H1 (cell line): Measurements from ENCODE around the gene ARHGAP5. TPM values are rescaled to one million over a fixed set of nuclear protein-coding genes. Genes with fewer than 3 reads are reported as not detected.

ENCODE experiments used
- CTCF ChIA-PET: fragments of 300-600 bp; sonication (Branson Sonifier 250); formaldehyde crosslinking; loops from one replicate; lab custom pipeline; 2021; ENCODE audit not compliant: partially characterized antibody; lab: Charles Lee
- POLR2A ChIA-PET: fragments of 300-600 bp; sonication (Branson Sonifier 250); formaldehyde crosslinking; loops from one replicate; lab custom pipeline; 2021; ENCODE audit warnings: inconsistent platforms; ENCODE audit not compliant: partially characterized antibody; lab: Charles Lee
- DNase-seq, 2 experiments: peaks; one replicate each; pipeline versions ENCODE4 v3.0.0 to v3.0.0-alpha.2; 2010 to 2022; ENCODE audit warnings: low spot score in 2 of 2, low read depth in 1 of 2, mixed read lengths in 1 of 2
- FAIRE-seq: peaks from 2 replicates; lab custom pipeline; 2011; peaks lifted over from hg19 to GRCh38; lab: Jason Lieb, UNC
- H2AFZ ChIP-seq: 2 replicates; pipeline ENCODE4 v1.8.1; 2012; ENCODE audit warnings: low read length, inconsistent platforms
- H2AK5ac ChIP-seq: 2 replicates; pipeline ENCODE4 v1.6.1; 2013; ENCODE audit warnings: low read depth, low read length
- H2BK120ac ChIP-seq: replicated peaks from 2 replicates; pipeline ENCODE3; 2013; ENCODE audit warnings: low read depth, low read length, inconsistent platforms
- H2BK12ac ChIP-seq: 2 replicates; pipeline ENCODE4 v1.6.1; 2013; ENCODE audit warnings: low read depth, low read length
- H2BK15ac ChIP-seq: 2 replicates; pipeline ENCODE4 v1.6.1; 2013; ENCODE audit warnings: low read length
- H2BK20ac ChIP-seq: 2 replicates; pipeline ENCODE4 v1.6.1; 2013; ENCODE audit warnings: low read length
- H2BK5ac ChIP-seq: 2 replicates; pipeline ENCODE4 v1.6.1; 2013; ENCODE audit warnings: low read depth, low read length
- H3K14ac ChIP-seq: 2 replicates; pipeline ENCODE4 v1.6.1; 2013; ENCODE audit warnings: inconsistent platforms; ENCODE audit not compliant: insufficient read length
- H3K18ac ChIP-seq: 2 replicates; pipeline ENCODE4 v1.6.1; 2013; ENCODE audit warnings: low read length; ENCODE audit errors: extremely low read depth
- H3K23ac ChIP-seq: 2 replicates; pipeline ENCODE4 v1.6.1; 2013; ENCODE audit warnings: inconsistent platforms; ENCODE audit not compliant: insufficient read length
- H3K23me2 ChIP-seq: 2 replicates; pipeline ENCODE4 v1.6.1; 2013; ENCODE audit warnings: low read depth, low read length
- H3K27ac ChIP-seq: 2 replicates; pipeline ENCODE4 v1.6.1; 2011; ENCODE audit warnings: low read depth, low read length, inconsistent platforms
- H3K27me3 ChIP-seq, 4 experiments: replicated peaks in 1 of 4; 1 replicate in 1 of 4; 2 replicates in 3 of 4; pipeline versions ENCODE4 v1.6.1 to v1.8.1; 2011 to 2013; ENCODE audit warnings: low read length in 3 of 4, mild to moderate bottlenecking in 3 of 4, inconsistent platforms in 2 of 4, mixed read lengths in 2 of 4, moderate library complexity in 1 of 4; ENCODE audit not compliant: control insufficient read depth in 3 of 4, insufficient read depth in 3 of 4; ENCODE audit errors: extremely low read depth in 1 of 4
- H3K36me3 ChIP-seq, 4 experiments: 2 replicates each; pipeline versions ENCODE4 v1.6.1 to v1.8.1; 2011 to 2013; ENCODE audit warnings: mild to moderate bottlenecking in 4 of 4, low read length in 3 of 4, moderate library complexity in 2 of 4, control low read depth in 1 of 4, inconsistent platforms in 1 of 4; ENCODE audit not compliant: insufficient read depth in 4 of 4, control insufficient read depth in 2 of 4
- H3K4ac ChIP-seq: replicated peaks from 2 replicates; pipeline ENCODE3; 2013; ENCODE audit warnings: low read length, low read depth, mixed read lengths, inconsistent platforms; ENCODE audit not compliant: insufficient read length
- H3K4me1 ChIP-seq, 4 experiments: replicated peaks in 1 of 4; 1 replicate in 1 of 4; 2 replicates in 3 of 4; pipeline versions ENCODE4 v1.6.1 to v1.8.1; 2011 to 2013; ENCODE audit warnings: low read length in 3 of 4, inconsistent platforms in 2 of 4, mixed read lengths in 1 of 4; ENCODE audit not compliant: insufficient read depth in 4 of 4, control insufficient read depth in 3 of 4
- H3K4me2 ChIP-seq, 2 experiments: 2 replicates each; pipeline versions ENCODE4 v1.6.1 to v1.8.1; 2011 to 2013; ENCODE audit warnings: low read depth in 2 of 2, low read length in 2 of 2, control low read depth in 1 of 2, inconsistent platforms in 1 of 2, mild to moderate bottlenecking in 1 of 2; ENCODE audit not compliant: insufficient read depth in 1 of 2
- H3K4me3 ChIP-seq, 4 experiments: fragments of 200-600, 300-600 bp in 1 of 4; sonication (generic), shearing (Covaris generic), sonication (Bioruptor Twin) in 1 of 4; 2 replicates each; pipeline versions ENCODE4 v1.5.1 to v1.8.1; 2011 to 2016; ENCODE audit warnings: low read length in 4 of 4, low read depth in 3 of 4, control low read depth in 2 of 4, inconsistent platforms in 2 of 4, mild to moderate bottlenecking in 2 of 4, mixed read lengths in 1 of 4, moderate library complexity in 1 of 4; ENCODE audit not compliant: insufficient read depth in 2 of 4; ENCODE audit errors: extremely low read depth in 1 of 4
- H3K56ac ChIP-seq: replicated peaks from 2 replicates; pipeline ENCODE3; 2013; ENCODE audit warnings: low read depth, mild to moderate bottlenecking, mixed read lengths, low read length, inconsistent platforms; ENCODE audit not compliant: insufficient read length
- H3K79me1 ChIP-seq: 2 replicates; pipeline ENCODE4 v1.6.1; 2013; ENCODE audit warnings: low read depth, low read length, control low read depth
- H3K79me2 ChIP-seq, 2 experiments: 2 replicates each; pipeline versions ENCODE4 v1.6.1 to v1.8.1; 2012 to 2013; ENCODE audit warnings: low read length in 2 of 2, mild to moderate bottlenecking in 2 of 2, inconsistent platforms in 1 of 2; ENCODE audit not compliant: insufficient read depth in 2 of 2, control insufficient read depth in 1 of 2
- H3K9ac ChIP-seq, 4 experiments: replicated peaks in 1 of 4; 1 replicate in 1 of 4; 2 replicates in 3 of 4; pipeline versions ENCODE4 v1.6.1 to v1.8.1; 2011 to 2013; ENCODE audit warnings: low read depth in 3 of 4, low read length in 3 of 4, control low read depth in 2 of 4, mild to moderate bottlenecking in 2 of 4, moderate library complexity in 2 of 4, inconsistent platforms in 1 of 4; ENCODE audit errors: extremely low read depth in 1 of 4
- H3K9me3 ChIP-seq, 2 experiments: 2 replicates each; pipeline versions ENCODE4 v1.6.1 to v1.8.1; 2012 to 2013; ENCODE audit warnings: mild to moderate bottlenecking in 2 of 2, moderate library complexity in 2 of 2, control low read depth in 1 of 2, inconsistent platforms in 1 of 2, low read depth in 1 of 2, low read length in 1 of 2, mixed read lengths in 1 of 2; ENCODE audit not compliant: insufficient read depth in 2 of 2
- H4K20me1 ChIP-seq, 2 experiments: replicated peaks in 1 of 2; 2 replicates each; pipeline versions ENCODE3 to v1.8.1; 2011 to 2013; ENCODE audit warnings: inconsistent platforms in 2 of 2, low read length in 2 of 2, mild to moderate bottlenecking in 1 of 2; ENCODE audit not compliant: insufficient read depth in 2 of 2, control insufficient read depth in 1 of 2
- H4K5ac ChIP-seq: 2 replicates; pipeline ENCODE4 v1.6.1; 2013; ENCODE audit warnings: low read length, low read depth, mixed read lengths, inconsistent platforms; ENCODE audit not compliant: insufficient read length
- H4K8ac ChIP-seq: 2 replicates; pipeline ENCODE4 v1.8.0; 2013; ENCODE audit warnings: mild to moderate bottlenecking, moderate library complexity, low read length, inconsistent platforms; ENCODE audit not compliant: insufficient read depth; ENCODE audit errors: extremely low read depth
- H4K91ac ChIP-seq: replicated peaks from 2 replicates; pipeline ENCODE3; 2013; ENCODE audit warnings: low read length, mixed read lengths, inconsistent platforms; ENCODE audit not compliant: insufficient read length
- WGBS, 2 experiments: shearing (Covaris generic) in 1 of 2; methylation state at CpG; one replicate each; pipeline versions ENCODE4 v1.1.6 to v1.1.7; 2013 to 2015; ENCODE audit warnings: low lambda C conversion rate in 2 of 2, mixed read lengths in 2 of 2, inconsistent platforms in 1 of 2, low coverage in 1 of 2, missing lambda C conversion rate in 1 of 2; ENCODE audit not compliant: insufficient replicate concordance in 2 of 2, insufficient coverage in 1 of 2, insufficient read length in 1 of 2; ENCODE audit errors: extremely low coverage in 1 of 2, missing lambda C conversion rate in 1 of 2; 5-methylcytosine and 5-hydroxymethylcytosine counted together
- polyA plus RNA-seq, 7 experiments: library from polyadenylated mRNA; depleted of rRNA in 3 of 7; stranded (reverse) in 5 of 7; unstranded in 2 of 7; fragments of >200 nt in 5 of 7; fragments of 200-250 nt in 2 of 7; gene quantifications; 1 replicate in 5 of 7; 2 replicates in 1 of 7; 4 replicates in 1 of 7; pipeline versions ENCODE4 v1.2.1 to v1.2.3, GENCODE V29; 2011 to 2013; ENCODE audit warnings: missing spikeins in 2 of 7, mixed read lengths in 2 of 7
- total RNA-seq: library from RNA; stranded (reverse); fragmentation: NEBNext Ultra II Directional; extraction: Animal tissue kit (Norgen Biotek cat#: 25700); gene quantifications from 2 replicates; pipeline ENCODE4 v1.2.1, GENCODE V29; 2021

Gene ARHGAP5
- total and polyA plus RNA-seq, 2 of the 8 experiments (the other 6 are each of a cell fraction or from before 2014, with no cell fraction given) = 7.8 to 77.3 TPM

DNA sequence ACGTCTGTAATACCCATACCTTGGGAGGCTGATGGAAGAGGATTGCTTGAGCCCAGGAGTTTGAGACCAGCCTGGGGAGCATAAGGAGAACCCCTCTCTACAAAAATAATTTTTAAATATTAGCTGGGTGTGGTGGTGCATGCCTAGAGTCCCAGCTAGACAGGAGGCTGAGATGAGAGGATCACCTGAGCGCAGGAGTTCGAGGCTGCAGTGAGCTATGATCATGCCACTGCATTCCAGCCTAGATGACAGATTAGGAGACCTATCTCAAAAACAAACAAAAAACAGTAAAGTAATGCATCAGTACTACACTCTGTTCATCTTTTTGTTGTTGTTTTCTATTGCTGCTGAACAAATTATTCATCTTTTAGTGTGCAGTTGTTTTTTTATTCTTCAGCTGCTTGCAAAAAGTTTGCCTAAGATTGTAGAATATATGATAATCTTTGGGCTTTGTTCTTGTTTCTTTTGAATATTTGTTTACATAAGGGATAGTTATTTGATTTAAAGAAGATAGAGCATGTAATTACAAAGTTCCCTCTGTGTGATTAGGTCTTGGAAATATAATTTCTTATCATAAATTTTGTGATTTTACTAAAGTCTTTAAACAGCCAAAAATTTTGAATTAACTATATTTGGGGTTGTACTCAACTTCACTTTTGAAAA lies 8.2 kb downstream of the ARHGAP5 start:
- Histone ChIP-seq H2AK5ac (no peak overlapping the region), H3K4me2 (no peak overlapping the region), H4K20me1 (peaks cover 3 to 12% of the 10 kb centered on the region in 2 experiments), H4K8ac (no peak overlapping the region), H3K27me3 (no peaks in the 10 kb centered on the region), H3K79me2 (peaks cover 0 to 99% of the 10 kb centered on the region in 2 experiments; a peak in 3 of 4 replicates), H2BK20ac (no peak overlapping the region), H2BK5ac (no peak overlapping the region), H3K9me3 (no peaks in the 10 kb centered on the region), H4K5ac (no peak overlapping the region), H3K14ac (no peak overlapping the region), H2AFZ (no peak overlapping the region), H2BK15ac (no peak overlapping the region), H3K4ac (no peak overlapping the region), H3K56ac (no peak overlapping the region), H3K4me3 (no peak overlapping the region), H3K9ac (no peak overlapping the region; a peak in 1 of 7 replicates), H4K91ac (no peak overlapping the region), H2BK12ac (no peak overlapping the region), H3K27ac (no peak overlapping the region), H3K4me1 (peaks cover 0 to 4% (median 0%) of the 10 kb centered on the region in 4 experiments; a peak in 1 of 7 replicates), H2BK120ac (no peak overlapping the region), H3K18ac (no peak overlapping the region), H3K79me1 (no peaks in the 10 kb centered on the region; the same call in 1 of the 2 replicates), H3K36me3 (no peaks in the 10 kb centered on the region), H3K23me2 (no peaks in the 10 kb centered on the region; the same call in 1 of the 2 replicates), H3K23ac (no peak overlapping the region)
- FAIRE-seq = no peak
- CTCF ChIA-PET = interaction anchor here (1.0 kb wide), 1 partner anchor 12 kb away, joined by 3 read pairs; no protein-coding TSS in a partner anchor
- POLR2A ChIA-PET = interaction anchor here (1.2 kb wide), 1 partner anchor 9 kb away, joined by 5 read pairs; the partner anchor contains the start of gene ARHGAP5
- WGBS, 2 experiments = 93% methylated on average over 3 of the region's 3 CpGs; no CpG with 5 or more reads in 1 of the 2 experiments
- no peak for DNase-seq
